IPS DF 4.7 (cell line): ENCODE data around the gene PAX2.
"Not testable (repeated sequence)": the region's sequence is repeated elsewhere in the genome, so short reads cannot be mapped to it uniquely, and the experiment has no call there.

ENCODE experiments used
- DNase-seq: peaks from one replicate; pipeline ENCODE4 v3.0.0-alpha.2; 2013; ENCODE audit warnings: low spot score; ENCODE audit errors: extremely low read depth

PAX2 gene

GRCh38 chr10:100744987-100745881, at the start of gene PAX2:
Gene PAX2 (plus strand): TSS chr10:100745582. CDS start chr10:100746261, 679 bp downstream.
- no peak for DNase-seq

- DNase-seq: no peak
These were observed 48.9 kb upstream of the PAX2 start for GRCh38 chr10:100696477-100696901.

GRCh38 chr10:100697070-100697469, 48.3 kb upstream of the PAX2 start:
- DNase-seq: no peak

GRCh38 chr10:100697631-100698030, 47.8 kb upstream of the PAX2 start:
- DNase-seq: no peak

- DNase-seq: not testable (repeated sequence)
These were observed 43.7 kb upstream of the PAX2 start for GRCh38 chr10:100701704-100702103.

GRCh38 chr10:100705139-100705538, 40.2 kb upstream of the PAX2 start:
- no peak for DNase-seq

GRCh38 chr10:100707261-100707848, 38.0 kb upstream of the PAX2 start:
- DNase-seq: no peak

- DNase-seq: no peak
These were observed 36.0 kb upstream of the PAX2 start for GRCh38 chr10:100709146-100710082.

GRCh38 chr10:100710151-100710871, 35.1 kb upstream of the PAX2 start:
- no peak for DNase-seq

- DNase-seq: no peak
These were observed 32.1 kb upstream of the PAX2 start for GRCh38 chr10:100713049-100713858.

- DNase-seq: no peak
These were observed 31.4 kb upstream of the PAX2 start for GRCh38 chr10:100713859-100714565.

GRCh38 chr10:100714566-100714950, 30.8 kb upstream of the PAX2 start:
- no peak for DNase-seq

- DNase-seq: no peak
These were observed 30.3 kb upstream of the PAX2 start for GRCh38 chr10:100715101-100715444.

- no peak for DNase-seq
These were observed 29.7 kb upstream of the PAX2 start for GRCh38 chr10:100715445-100716385.

GRCh38 chr10:100717166-100717565, 28.2 kb upstream of the PAX2 start:
- DNase-seq: no peak

- no peak for DNase-seq
These were observed 27.1 kb upstream of the PAX2 start for GRCh38 chr10:100718197-100718742.

GRCh38 chr10:100723180-100723579, 22.2 kb upstream of the PAX2 start:
- no peak for DNase-seq
